GM23338 (cell line): Measurements from ENCODE around the gene PASK. TPM values are rescaled to one million over a fixed set of nuclear protein-coding genes. Genes with fewer than 3 reads are reported as not detected.

Experiments used
- ATAC-seq: fragments of 200-7000 bp; cut with Tn5 transposase; 3 replicates; pipeline ENCODE4 v1.9.1; 2020
- DNase-seq: peaks from one replicate; pipeline ENCODE4 v3.0.0-alpha.2; 2015; ENCODE audit warnings: low spot score
- H2AFZ ChIP-seq: fragments of 200-600 bp; sonication (generic); 2 replicates; pipeline ENCODE4 v1.8.0; 2016; ENCODE audit warnings: antibody characterized with exemption, mild to moderate bottlenecking, moderate library complexity
- H3F3A ChIP-seq: fragments of 200-600 bp; sonication (generic); replicated peaks from 2 replicates; pipeline ENCODE4 v1.8.0; 2017; ENCODE audit warnings: antibody characterized with exemption, mixed run types, low read depth
- H3K27ac ChIP-seq: fragments of 200-600 bp; sonication (generic); 2 replicates; pipeline ENCODE4 v1.6.1; 2016; ENCODE audit warnings: low read depth
- H3K27me3 ChIP-seq: fragments of 200-600 bp; sonication (generic); 2 replicates; pipeline ENCODE4 v1.8.0; 2016; ENCODE audit warnings: mild to moderate bottlenecking, mixed run types, moderate library complexity; ENCODE audit not compliant: insufficient read depth
- H3K36me3 ChIP-seq: fragments of 200-600 bp; sonication (generic); 2 replicates; pipeline ENCODE4 v1.8.0; 2016; ENCODE audit warnings: mild to moderate bottlenecking; ENCODE audit not compliant: insufficient read depth
- H3K4me1 ChIP-seq: fragments of 200-600 bp; sonication (generic); 2 replicates; pipeline ENCODE4 v1.8.0; 2016; ENCODE audit warnings: mild to moderate bottlenecking, moderate library complexity; ENCODE audit not compliant: insufficient read depth
- H3K4me2 ChIP-seq: fragments of 200-600 bp; sonication (generic); 2 replicates; pipeline ENCODE4 v1.7.1; 2017; ENCODE audit warnings: mixed run types
- H3K4me3 ChIP-seq: fragments of 200-600 bp; sonication (generic); 2 replicates; pipeline ENCODE4 v1.6.1; 2016; ENCODE audit warnings: mixed run types
- H3K79me2 ChIP-seq: fragments of 200-600 bp; sonication (generic); replicated peaks from 2 replicates; pipeline ENCODE4 v1.8.0; 2017; ENCODE audit warnings: mild to moderate bottlenecking; ENCODE audit not compliant: insufficient read depth
- H3K9me2 ChIP-seq: fragments of 200-600 bp; sonication (generic); 2 replicates; pipeline ENCODE4 v1.8.0; 2017; ENCODE audit not compliant: insufficient read depth
- H4K20me1 ChIP-seq: fragments of 200-600 bp; sonication (generic); replicated peaks from 2 replicates; pipeline ENCODE4 v1.8.0; 2017; ENCODE audit warnings: mild to moderate bottlenecking; ENCODE audit not compliant: insufficient read depth
- H3K27ac Mint-ChIP-seq: 2 replicates; pipeline ENCODE4 v1.8.0; 2020; ENCODE audit warnings: inconsistent platforms, mild to moderate bottlenecking, moderate library complexity, mixed read lengths
- H3K27me3 Mint-ChIP-seq: 3 replicates; pipeline ENCODE4 v1.8.0; 2022; ENCODE audit warnings: low read depth, mild to moderate bottlenecking, moderate library complexity, mixed read lengths, inconsistent platforms; ENCODE audit not compliant: insufficient read depth, poor library complexity
- H3K36me3 Mint-ChIP-seq: 3 replicates; pipeline ENCODE4 v1.8.0; 2021; ENCODE audit warnings: low read depth, mild to moderate bottlenecking, inconsistent platforms, moderate library complexity, mixed read lengths
- H3K4me1 Mint-ChIP-seq: 3 replicates; pipeline ENCODE4 v1.8.0; 2020; ENCODE audit warnings: mild to moderate bottlenecking, inconsistent platforms, mixed read lengths
- H3K4me3 Mint-ChIP-seq: 3 replicates; pipeline ENCODE4 v1.8.0; 2021; ENCODE audit warnings: moderate library complexity, mild to moderate bottlenecking, inconsistent platforms, mixed read lengths
- H3K9me3 Mint-ChIP-seq: 3 replicates; pipeline ENCODE4 v1.8.0; 2020; ENCODE audit warnings: moderate library complexity, mild to moderate bottlenecking, inconsistent platforms, mixed read lengths
- CREB1 ChIP-seq: fragments of 250-450 bp; sonication (Bioruptor Pico); IDR thresholded peaks from 2 replicates; pipeline ENCODE4 v1.5.0; 2020; ENCODE audit warnings: low read depth, mild to moderate bottlenecking, moderate library complexity
- EZH2 ChIP-seq: fragments of 200-600 bp; sonication (generic); IDR thresholded peaks from one replicate; pipeline ENCODE4 v1.8.0; 2017; ENCODE audit warnings: antibody characterized with exemption, mild to moderate bottlenecking, low read depth; ENCODE audit not compliant: unreplicated experiment
- JUNB ChIP-seq: IDR thresholded peaks from one replicate; pipeline ENCODE4 v1.6.1; 2016; ENCODE audit warnings: antibody characterized with exemption; ENCODE audit not compliant: unreplicated experiment
- POLR2AphosphoS5 ChIP-seq: IDR thresholded peaks from 2 replicates; pipeline ENCODE4 v1.6.1; 2016; ENCODE audit warnings: antibody characterized with exemption, low read depth
- STAT1 ChIP-seq: IDR thresholded peaks from one replicate; pipeline ENCODE4 v1.6.1; 2016; ENCODE audit warnings: antibody characterized with exemption; ENCODE audit not compliant: unreplicated experiment
- ZNF114 ChIP-seq: fragments of 250-450 bp; sonication (Bioruptor Pico); IDR thresholded peaks from 2 replicates; pipeline ENCODE4 v1.5.0; 2020; ENCODE audit warnings: mild to moderate bottlenecking, moderate library complexity
- polyA plus RNA-seq: library from polyadenylated mRNA; unstranded; fragments of >200 nt; fragmentation: Nextera tagmentation; extraction: Ambion mirVana; gene quantifications from 2 replicates; pipeline ENCODE4 v1.2.1, GENCODE V29; 2016
- total RNA-seq: library from RNA; depleted of rRNA; stranded (reverse); fragments of >200 nt; shearing (Covaris generic); gene quantifications from 2 replicates; pipeline ENCODE4 v1.2.3, GENCODE V29; 2014
- TF ChIP-seq, protein P1 (sequence below), 2 experiments: fragments of 200-600 bp in 1 of 2; sonication (generic) in 1 of 2; conservative IDR thresholded peaks; 2 replicates each; pipeline versions ENCODE4 v1.5.1 to v1.6.1; 2016 to 2017; ENCODE audit warnings: antibody characterized with exemption in 2 of 2, low read depth in 2 of 2, mild to moderate bottlenecking in 2 of 2, moderate library complexity in 1 of 2
- TF ChIP-seq, protein P2 (sequence below): IDR thresholded peaks from one replicate; pipeline ENCODE4 v1.6.1; 2018; ENCODE audit warnings: antibody characterized with exemption; ENCODE audit not compliant: unreplicated experiment

Gene PASK
- total and polyA plus RNA-seq, 2 experiments from 2014 or later, result 12.5 to 38.4 TPM

DNA sequence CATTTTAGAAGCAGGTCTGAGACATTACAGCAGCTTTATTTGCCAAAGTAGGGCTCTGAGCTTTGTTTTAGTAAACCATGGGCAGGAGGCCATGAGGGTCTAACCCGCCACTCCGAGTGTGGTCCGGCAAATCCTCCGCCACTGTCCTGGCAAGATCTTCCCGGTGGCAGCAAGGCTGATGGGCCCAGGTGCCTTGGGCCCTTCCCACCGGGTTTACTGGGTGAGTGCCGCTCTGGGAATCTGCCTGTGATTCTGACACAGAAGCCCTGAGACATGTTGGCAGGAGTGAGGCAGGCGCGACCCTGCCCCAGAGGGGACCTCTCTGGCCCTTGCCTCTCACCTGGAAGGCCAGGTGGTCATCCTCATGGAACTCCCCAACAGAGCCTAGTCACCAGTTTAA, 77.1 kb downstream of the PASK start:
- Mint-ChIP-seq H3K27ac (0 out of 2 replicates have a peak overlapping the region, but pooled peaks have one; percentile 59), H3K4me3 (no peak overlapping the region), H3K4me1 (peaks cover 4% of the 10 kb centered on the region), H3K36me3 (no peaks in the 10 kb centered on the region), H3K9me3 (no peaks in the 10 kb centered on the region), H3K27me3 (peaks cover 17% of the 10 kb centered on the region)
- TF ChIP-seq STAT1, result no peak
- TF ChIP-seq, protein P1, sequence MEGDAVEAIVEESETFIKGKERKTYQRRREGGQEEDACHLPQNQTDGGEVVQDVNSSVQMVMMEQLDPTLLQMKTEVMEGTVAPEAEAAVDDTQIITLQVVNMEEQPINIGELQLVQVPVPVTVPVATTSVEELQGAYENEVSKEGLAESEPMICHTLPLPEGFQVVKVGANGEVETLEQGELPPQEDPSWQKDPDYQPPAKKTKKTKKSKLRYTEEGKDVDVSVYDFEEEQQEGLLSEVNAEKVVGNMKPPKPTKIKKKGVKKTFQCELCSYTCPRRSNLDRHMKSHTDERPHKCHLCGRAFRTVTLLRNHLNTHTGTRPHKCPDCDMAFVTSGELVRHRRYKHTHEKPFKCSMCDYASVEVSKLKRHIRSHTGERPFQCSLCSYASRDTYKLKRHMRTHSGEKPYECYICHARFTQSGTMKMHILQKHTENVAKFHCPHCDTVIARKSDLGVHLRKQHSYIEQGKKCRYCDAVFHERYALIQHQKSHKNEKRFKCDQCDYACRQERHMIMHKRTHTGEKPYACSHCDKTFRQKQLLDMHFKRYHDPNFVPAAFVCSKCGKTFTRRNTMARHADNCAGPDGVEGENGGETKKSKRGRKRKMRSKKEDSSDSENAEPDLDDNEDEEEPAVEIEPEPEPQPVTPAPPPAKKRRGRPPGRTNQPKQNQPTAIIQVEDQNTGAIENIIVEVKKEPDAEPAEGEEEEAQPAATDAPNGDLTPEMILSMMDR (conservative IDR thresholded peaks at IDR 0.05; ENCODE audit: low read depth in 2 of 2), result no peak
- TF ChIP-seq EZH2, result no peak
- no peak for TF ChIP-seq CREB1 (CRISPR knock-in tag)
- TF ChIP-seq, protein P2, sequence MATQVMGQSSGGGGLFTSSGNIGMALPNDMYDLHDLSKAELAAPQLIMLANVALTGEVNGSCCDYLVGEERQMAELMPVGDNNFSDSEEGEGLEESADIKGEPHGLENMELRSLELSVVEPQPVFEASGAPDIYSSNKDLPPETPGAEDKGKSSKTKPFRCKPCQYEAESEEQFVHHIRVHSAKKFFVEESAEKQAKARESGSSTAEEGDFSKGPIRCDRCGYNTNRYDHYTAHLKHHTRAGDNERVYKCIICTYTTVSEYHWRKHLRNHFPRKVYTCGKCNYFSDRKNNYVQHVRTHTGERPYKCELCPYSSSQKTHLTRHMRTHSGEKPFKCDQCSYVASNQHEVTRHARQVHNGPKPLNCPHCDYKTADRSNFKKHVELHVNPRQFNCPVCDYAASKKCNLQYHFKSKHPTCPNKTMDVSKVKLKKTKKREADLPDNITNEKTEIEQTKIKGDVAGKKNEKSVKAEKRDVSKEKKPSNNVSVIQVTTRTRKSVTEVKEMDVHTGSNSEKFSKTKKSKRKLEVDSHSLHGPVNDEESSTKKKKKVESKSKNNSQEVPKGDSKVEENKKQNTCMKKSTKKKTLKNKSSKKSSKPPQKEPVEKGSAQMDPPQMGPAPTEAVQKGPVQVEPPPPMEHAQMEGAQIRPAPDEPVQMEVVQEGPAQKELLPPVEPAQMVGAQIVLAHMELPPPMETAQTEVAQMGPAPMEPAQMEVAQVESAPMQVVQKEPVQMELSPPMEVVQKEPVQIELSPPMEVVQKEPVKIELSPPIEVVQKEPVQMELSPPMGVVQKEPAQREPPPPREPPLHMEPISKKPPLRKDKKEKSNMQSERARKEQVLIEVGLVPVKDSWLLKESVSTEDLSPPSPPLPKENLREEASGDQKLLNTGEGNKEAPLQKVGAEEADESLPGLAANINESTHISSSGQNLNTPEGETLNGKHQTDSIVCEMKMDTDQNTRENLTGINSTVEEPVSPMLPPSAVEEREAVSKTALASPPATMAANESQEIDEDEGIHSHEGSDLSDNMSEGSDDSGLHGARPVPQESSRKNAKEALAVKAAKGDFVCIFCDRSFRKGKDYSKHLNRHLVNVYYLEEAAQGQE, result no peak
- no peak for TF ChIP-seq ZNF114 (CRISPR knock-in tag)
- H3K27ac ChIP-seq, result no peak overlapping the region
- H3K9me2 ChIP-seq, result no peaks in the 10 kb centered on the region
- H3F3A ChIP-seq, result no peaks in the 10 kb centered on the region
- no peak overlapping the region for H3K4me3 ChIP-seq
- H4K20me1 ChIP-seq, result no peaks in the 10 kb centered on the region
- H3K36me3 ChIP-seq, result no peaks in the 10 kb centered on the region
- no peak for DNase-seq
- H3K27me3 ChIP-seq, result no peaks in the 10 kb centered on the region
- H2AFZ ChIP-seq, result no peak overlapping the region
- ATAC-seq, result no peak
- no peaks in the 10 kb centered on the region for H3K79me2 ChIP-seq
- H3K4me2 ChIP-seq, result no peak overlapping the region
- no peaks in the 10 kb centered on the region for H3K4me1 ChIP-seq

DNA sequence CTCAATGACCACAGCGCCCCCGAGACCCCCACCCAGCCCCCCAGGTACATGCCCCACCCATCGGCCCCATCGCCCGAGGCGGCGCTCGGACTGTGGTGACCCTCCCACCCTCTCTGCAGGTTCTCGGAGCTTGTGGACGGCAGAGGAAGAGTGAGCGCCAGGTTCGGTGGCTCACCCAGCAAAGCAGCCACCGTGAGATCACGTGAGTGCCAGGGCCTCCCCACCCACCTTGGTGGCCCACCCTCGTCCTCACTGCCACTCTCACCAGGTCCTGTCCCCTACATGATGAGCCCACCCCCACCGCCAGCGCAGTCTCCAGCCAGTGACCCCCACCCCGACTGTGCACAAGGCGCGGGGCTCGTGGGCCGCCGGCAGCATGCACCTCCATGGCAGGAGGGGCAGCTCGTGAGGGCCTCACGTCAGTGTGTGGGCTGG, 77.6 kb downstream of the PASK start:
- ATAC-seq (no peak), DNase-seq (no peak)
- H3K4me1 ChIP-seq, result no peaks in the 10 kb centered on the region
- Mint-ChIP-seq H3K9me3 (no peaks in the 10 kb centered on the region), H3K27me3 (peaks cover 19% of the 10 kb centered on the region), H3K4me1 (peaks cover 4% of the 10 kb centered on the region), H3K27ac (no peak overlapping the region), H3K4me3 (no peak overlapping the region), H3K36me3 (no peaks in the 10 kb centered on the region)
- H4K20me1 ChIP-seq, result no peaks in the 10 kb centered on the region
- no peak overlapping the region for H3K27ac ChIP-seq
- H3K27me3 ChIP-seq, result no peaks in the 10 kb centered on the region
- no peaks in the 10 kb centered on the region for H3K36me3 ChIP-seq
- no peaks in the 10 kb centered on the region for H3K79me2 ChIP-seq
- no peak overlapping the region for H3K4me2 ChIP-seq
- no peak overlapping the region for H2AFZ ChIP-seq
- no peaks in the 10 kb centered on the region for H3K9me2 ChIP-seq
- H3F3A ChIP-seq, result no peaks in the 10 kb centered on the region
- no peak overlapping the region for H3K4me3 ChIP-seq
- TF ChIP-seq EZH2, result no peak
- TF ChIP-seq CREB1 (CRISPR knock-in tag), result no peak
- TF ChIP-seq JUNB, result no peak
- no peak for TF ChIP-seq POLR2AphosphoS5
- no peak for TF ChIP-seq ZNF114 (CRISPR knock-in tag)
- TF ChIP-seq, protein P2, result no peak
